SJSA1 (cell line): ENCODE measurements around the gene VPS8. TPM values are rescaled to one million over a fixed set of nuclear protein-coding genes. Genes with fewer than 3 reads are reported as not detected.
A peak's percentile ranks its signal among the peaks of the same experiment; 100 is the strongest.

ENCODE experiments used
- DNase-seq, 2 experiments: peaks; one replicate each; pipeline ENCODE4 v3.0.0-alpha.2; 2015 to 2020; ENCODE audit warnings: low spot score in 2 of 2, low read depth in 1 of 2
- H3K27ac ChIP-seq: fragments of 250-450 bp; sonication (Bioruptor Pico); 2 replicates; pipeline ENCODE4 v1.5.1; 2020; ENCODE audit warnings: mild to moderate bottlenecking, moderate library complexity
- H3K27me3 ChIP-seq: fragments of 250-450 bp; sonication (Bioruptor Pico); replicated peaks from 2 replicates; pipeline ENCODE4 v1.5.1; 2020; ENCODE audit warnings: mild to moderate bottlenecking, moderate library complexity
- H3K36me3 ChIP-seq: fragments of 250-450 bp; sonication (Bioruptor Pico); 2 replicates; pipeline ENCODE4 v1.5.1; 2020; ENCODE audit warnings: mild to moderate bottlenecking
- H3K4me1 ChIP-seq: fragments of 250-450 bp; sonication (Bioruptor Pico); replicated peaks from 2 replicates; pipeline ENCODE4 v1.6.1; 2021; ENCODE audit warnings: mild to moderate bottlenecking
- H3K4me3 ChIP-seq: fragments of 250-450 bp; sonication (Bioruptor Pico); 2 replicates; pipeline ENCODE4 v1.5.1; 2020; ENCODE audit warnings: mild to moderate bottlenecking
- H3K9me3 ChIP-seq: fragments of 250-450 bp; sonication (Bioruptor Pico); replicated peaks from 2 replicates; pipeline ENCODE4 v1.5.1; 2020; ENCODE audit warnings: mild to moderate bottlenecking
- total RNA-seq: library from RNA; depleted of rRNA; stranded (reverse); fragments of >200 nt; shearing (Covaris generic); gene quantifications from 2 replicates; pipeline ENCODE4 v1.2.3, GENCODE V29; 2014

VPS8 gene
- total RNA-seq, 1 experiment from 2014 or later: 43.9 TPM

DNA sequence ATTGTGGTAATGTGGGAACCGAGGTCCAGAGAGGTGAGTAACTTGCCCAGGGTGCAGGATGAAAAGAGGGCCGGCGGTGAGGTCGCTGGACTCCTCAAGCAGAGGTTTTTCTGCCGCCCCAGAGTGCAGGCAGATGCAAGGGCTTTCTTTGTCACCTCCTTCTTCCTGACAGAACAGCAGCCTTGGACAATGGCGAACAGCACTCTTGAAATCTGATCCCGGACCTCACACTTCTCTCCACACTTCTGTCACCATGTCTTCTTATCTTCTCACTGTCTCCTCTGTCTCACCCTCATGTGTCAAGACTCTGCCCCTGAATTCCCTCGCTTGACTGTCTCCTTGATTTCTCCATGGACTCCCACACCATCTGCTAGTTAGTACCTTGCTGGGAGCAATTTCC lies 15.4 kb upstream of the VPS8 start:
- Histone ChIP-seq H3K9me3 (no peaks in the 10 kb centered on the region), H3K27ac (no peak overlapping the region), H3K4me1 (peaks cover under 1% of the 10 kb centered on the region; the same call in 1 of the 2 replicates), H3K4me3 (no peak overlapping the region), H3K27me3 (no peaks in the 10 kb centered on the region), H3K36me3 (no peaks in the 10 kb centered on the region)
- no peak for DNase-seq

DNA sequence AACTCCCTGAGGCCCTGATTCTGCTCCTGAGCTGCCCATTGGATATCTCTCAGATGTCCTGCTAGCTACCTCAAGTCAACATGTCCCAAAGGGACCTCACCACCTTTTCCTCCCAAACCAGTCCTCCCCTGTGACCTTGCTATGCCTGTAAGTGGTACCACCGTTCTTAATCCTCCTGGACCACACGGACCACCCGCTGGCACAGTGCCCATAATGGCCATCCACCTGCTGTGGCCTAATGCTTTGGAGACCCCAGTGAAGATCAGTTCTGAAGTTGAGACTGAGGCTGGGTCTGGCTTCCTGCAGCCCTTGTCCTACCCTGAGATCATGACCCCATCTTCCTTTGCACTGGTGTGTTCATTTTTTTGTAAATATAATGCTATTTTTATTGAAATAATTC lies 15.0 kb upstream of the VPS8 start:
- DNase-seq: no peak
- Histone ChIP-seq H3K27me3 (no peaks in the 10 kb centered on the region), H3K4me3 (no peak overlapping the region), H3K27ac (no peak overlapping the region), H3K36me3 (no peaks in the 10 kb centered on the region), H3K4me1 (no peaks in the 10 kb centered on the region), H3K9me3 (no peaks in the 10 kb centered on the region)

- no peaks in the 10 kb centered on the region; the same call in 1 of the 2 replicates for H3K4me1 ChIP-seq
- H3K36me3 ChIP-seq: no peaks in the 10 kb centered on the region
- DNase-seq: no peak
- H3K27me3 ChIP-seq: no peaks in the 10 kb centered on the region
- no peak overlapping the region for H3K27ac ChIP-seq
- H3K9me3 ChIP-seq: no peaks in the 10 kb centered on the region
- no peak overlapping the region for H3K4me3 ChIP-seq
These were observed 13.8 kb upstream of the VPS8 start for GRCh38 chr3:184798120-184798519.

DNA sequence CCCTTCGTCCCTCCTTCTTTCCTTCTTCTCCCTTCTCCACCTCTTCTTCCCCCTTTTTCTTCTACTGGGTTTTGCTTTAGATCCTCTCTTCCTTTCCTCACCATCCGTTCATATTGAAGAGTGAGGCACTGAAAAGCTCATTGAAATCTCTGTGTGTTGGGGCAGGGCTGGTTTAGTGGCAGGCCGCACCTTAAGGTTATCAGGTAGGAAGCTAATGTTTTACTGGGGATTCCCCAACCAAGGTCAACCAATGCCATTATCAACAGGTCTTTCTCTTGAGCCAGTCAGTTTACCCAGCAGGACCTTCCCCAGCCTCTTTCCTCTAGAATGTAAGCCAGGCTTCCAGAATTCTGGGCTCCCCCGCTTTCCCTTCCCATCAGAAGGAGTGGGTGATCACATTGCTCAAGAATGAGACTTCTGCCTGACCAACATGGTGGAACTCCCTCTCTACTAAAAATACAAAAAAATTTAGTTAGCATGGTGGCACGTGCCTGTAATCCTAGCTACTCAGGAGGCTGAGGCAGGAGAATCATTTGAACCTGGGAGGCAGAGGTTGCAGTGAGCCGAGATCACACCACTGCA lies 11.5 kb upstream of the VPS8 start:
- no peak overlapping the region for H3K4me3 ChIP-seq
- no peak overlapping the region for H3K27ac ChIP-seq
- DNase-seq: no peak
- no peaks in the 10 kb centered on the region for H3K27me3 ChIP-seq
- H3K4me1 ChIP-seq: peaks cover 3% of the 10 kb centered on the region
- H3K9me3 ChIP-seq: no peaks in the 10 kb centered on the region
- H3K36me3 ChIP-seq: no peaks in the 10 kb centered on the region

GRCh38 chr3:184801241-184801785 lies 10.7 kb upstream of the VPS8 start:
- H3K27me3 ChIP-seq: no peaks in the 10 kb centered on the region
- H3K4me3 ChIP-seq: no peak overlapping the region
- peaks cover 5% of the 10 kb centered on the region for H3K4me1 ChIP-seq
- H3K27ac ChIP-seq: no peak overlapping the region
- no peaks in the 10 kb centered on the region for H3K36me3 ChIP-seq
- no peaks in the 10 kb centered on the region for H3K9me3 ChIP-seq
- DNase-seq: no peak

- Histone ChIP-seq H3K36me3 (no peaks in the 10 kb centered on the region), H3K4me1 (peaks cover 5% of the 10 kb centered on the region), H3K4me3 (no peak overlapping the region), H3K27me3 (no peaks in the 10 kb centered on the region), H3K9me3 (no peaks in the 10 kb centered on the region), H3K27ac (no peak overlapping the region)
- DNase-seq: no peak
These were observed 9.8 kb upstream of the VPS8 start for GRCh38 chr3:184802150-184802549.

GRCh38 chr3:184804801-184805200 lies 7.2 kb upstream of the VPS8 start:
- peaks cover 9% of the 10 kb centered on the region for H3K4me1 ChIP-seq
- DNase-seq: no peak
- H3K9me3 ChIP-seq: no peaks in the 10 kb centered on the region
- no peak overlapping the region for H3K4me3 ChIP-seq
- H3K27ac ChIP-seq: no peak overlapping the region
- no peaks in the 10 kb centered on the region for H3K27me3 ChIP-seq
- no peaks in the 10 kb centered on the region for H3K36me3 ChIP-seq

GRCh38 chr3:184805351-184806038 lies 6.5 kb upstream of the VPS8 start:
- Histone ChIP-seq H3K27me3 (no peaks in the 10 kb centered on the region), H3K4me1 (peaks cover 9% of the 10 kb centered on the region), H3K27ac (no peak overlapping the region), H3K36me3 (no peaks in the 10 kb centered on the region), H3K9me3 (no peaks in the 10 kb centered on the region), H3K4me3 (no peak overlapping the region)
- DNase-seq: no peak

GRCh38 chr3:184806567-184807271 lies 5.2 kb upstream of the VPS8 start:
- no peak overlapping the region for H3K27ac ChIP-seq
- H3K4me3 ChIP-seq: no peak overlapping the region
- H3K27me3 ChIP-seq: no peaks in the 10 kb centered on the region
- peaks cover 9% of the 10 kb centered on the region for H3K4me1 ChIP-seq
- no peaks in the 10 kb centered on the region for H3K36me3 ChIP-seq
- H3K9me3 ChIP-seq: no peaks in the 10 kb centered on the region
- DNase-seq: no peak

- H3K27ac ChIP-seq: no peak overlapping the region
- H3K36me3 ChIP-seq: peaks cover 4% of the 10 kb centered on the region; the same call in 1 of the 2 replicates
- no peaks in the 10 kb centered on the region for H3K9me3 ChIP-seq
These were observed 4.4 kb upstream of the VPS8 start for GRCh38 chr3:184807549-184807948.

GRCh38 chr3:184808021-184808420 lies 3.9 kb upstream of the VPS8 start:
- Histone ChIP-seq H3K27ac (no peak overlapping the region), H3K36me3 (peaks cover 4% of the 10 kb centered on the region; the same call in 1 of the 2 replicates), H3K4me3 (no peak overlapping the region), H3K4me1 (peaks cover 15% of the 10 kb centered on the region), H3K27me3 (no peaks in the 10 kb centered on the region), H3K9me3 (no peaks in the 10 kb centered on the region)
- no peak for DNase-seq

More at GRCh38 chr3:184807549-184807948, 4.4 kb upstream of the VPS8 start:
- Histone ChIP-seq H3K4me3 (no peak overlapping the region), H3K27me3 (no peaks in the 10 kb centered on the region), H3K4me1 (peaks cover 10% of the 10 kb centered on the region)
- DNase-seq: no peak

- H3K9me3 ChIP-seq: no peaks in the 10 kb centered on the region
- no peaks in the 10 kb centered on the region for H3K27me3 ChIP-seq
These were observed 1.8 kb upstream of the VPS8 start for GRCh38 chr3:184810146-184810545.

GRCh38 chr3:184811034-184811433 lies 932 bp upstream of the VPS8 start:
- no peak overlapping the region for H3K4me3 ChIP-seq
- peaks cover 4% of the 10 kb centered on the region; the same call in 1 of the 2 replicates for H3K36me3 ChIP-seq
- H3K9me3 ChIP-seq: no peaks in the 10 kb centered on the region
- DNase-seq: no peak
- no peaks in the 10 kb centered on the region for H3K27me3 ChIP-seq
- H3K4me1 ChIP-seq: peaks cover 37% of the 10 kb centered on the region
- no peak overlapping the region for H3K27ac ChIP-seq

More at GRCh38 chr3:184810146-184810545, 1.8 kb upstream of the VPS8 start:
- Histone ChIP-seq H3K27ac (no peak overlapping the region), H3K4me1 (peaks cover 33% of the 10 kb centered on the region), H3K4me3 (no peak overlapping the region), H3K36me3 (peaks cover 4% of the 10 kb centered on the region; the same call in 1 of the 2 replicates)
- DNase-seq: no peak

DNA sequence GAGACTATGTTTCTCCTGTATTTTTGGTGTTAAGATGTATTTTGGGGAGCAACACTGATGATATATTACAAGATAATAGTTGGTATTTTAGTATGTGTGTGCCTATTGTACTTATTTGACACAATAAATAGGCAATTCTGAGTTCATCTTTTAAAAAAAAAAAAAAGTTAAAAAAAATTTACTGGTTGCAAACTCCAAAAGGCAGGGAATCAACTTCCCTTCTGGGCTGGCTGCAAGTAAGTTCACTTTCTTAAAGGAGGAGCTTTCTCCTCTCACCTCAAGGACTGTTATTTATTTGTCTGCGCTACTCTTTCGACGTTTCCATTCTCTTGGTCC lies 335 bp upstream of the VPS8 start:
- Histone ChIP-seq H3K36me3 (peaks cover 4% of the 10 kb centered on the region; the same call in 1 of the 2 replicates), H3K4me3 (peak overlapping the region; percentile 73), H3K4me1 (peaks cover 43% of the 10 kb centered on the region), H3K27me3 (no peaks in the 10 kb centered on the region), H3K9me3 (no peaks in the 10 kb centered on the region), H3K27ac (no peak overlapping the region)
- DNase-seq: no peak
